GM11168 (cell line): ENCODE results near the gene NUP205.

ENCODE experiments used
- in situ Hi-C: fragments of 300-500 bp; cut with MboI; formaldehyde crosslinking; loops from one replicate; pipeline ENCODE4 v1.12.0; 2022; ENCODE audit warnings: low sequenced_read_pairs; ENCODE audit not compliant: unreplicated experiment

Gene NUP205

DNA sequence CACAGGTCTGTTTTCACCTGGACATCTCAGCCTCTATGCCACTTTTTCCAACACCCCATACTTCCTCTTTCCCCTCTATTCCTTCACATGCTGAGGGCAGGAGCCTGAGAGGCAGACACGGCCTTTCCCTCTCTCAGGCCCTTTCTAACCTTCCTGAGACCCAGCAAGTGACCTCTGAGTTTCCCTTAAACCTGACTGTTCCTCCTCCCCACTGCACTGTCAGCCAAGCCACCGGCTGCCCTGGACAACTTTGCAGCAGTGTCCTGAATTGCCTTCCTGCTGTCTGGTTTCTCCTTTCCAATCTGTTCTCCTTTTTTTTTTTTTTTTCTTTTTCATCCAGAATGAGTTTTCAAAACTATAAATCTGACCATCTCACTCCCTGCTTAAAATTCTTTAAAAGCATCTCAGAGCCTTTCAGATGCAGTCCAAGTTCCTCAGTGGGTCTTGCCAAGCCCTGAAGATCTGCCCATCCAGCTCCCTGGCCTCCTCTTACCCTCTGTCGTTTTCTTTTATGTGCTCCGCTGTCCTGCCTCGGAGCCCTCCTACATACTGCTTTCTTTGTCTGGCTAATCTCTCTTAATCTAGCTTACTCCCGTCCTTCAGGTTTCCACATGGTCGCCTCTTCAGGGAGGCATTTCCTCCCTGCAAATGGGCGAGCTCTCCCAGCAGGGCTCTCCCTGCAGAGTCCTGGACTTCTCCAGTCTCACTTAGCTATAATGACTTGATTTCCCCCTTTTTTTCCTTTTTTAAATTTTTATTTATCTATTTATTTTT is 139.7 kb downstream of the NUP205 start:
- in situ Hi-C loops = no loop called here
